NCI-H526 (cell line): ENCODE measurements around the gene PAK1IP1.
"Not testable (repeated sequence)": the region's sequence is repeated elsewhere in the genome, so short reads cannot be mapped to it uniquely, and the experiment has no call there.

Source experiments
- DNase-seq, 2 experiments: peaks; one replicate each; lab custom pipeline; 2025; lab: John Stamatoyannopoulos, UW

PAK1IP1 gene, protein sequence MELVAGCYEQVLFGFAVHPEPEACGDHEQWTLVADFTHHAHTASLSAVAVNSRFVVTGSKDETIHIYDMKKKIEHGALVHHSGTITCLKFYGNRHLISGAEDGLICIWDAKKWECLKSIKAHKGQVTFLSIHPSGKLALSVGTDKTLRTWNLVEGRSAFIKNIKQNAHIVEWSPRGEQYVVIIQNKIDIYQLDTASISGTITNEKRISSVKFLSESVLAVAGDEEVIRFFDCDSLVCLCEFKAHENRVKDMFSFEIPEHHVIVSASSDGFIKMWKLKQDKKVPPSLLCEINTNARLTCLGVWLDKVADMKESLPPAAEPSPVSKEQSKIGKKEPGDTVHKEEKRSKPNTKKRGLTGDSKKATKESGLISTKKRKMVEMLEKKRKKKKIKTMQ

DNA sequence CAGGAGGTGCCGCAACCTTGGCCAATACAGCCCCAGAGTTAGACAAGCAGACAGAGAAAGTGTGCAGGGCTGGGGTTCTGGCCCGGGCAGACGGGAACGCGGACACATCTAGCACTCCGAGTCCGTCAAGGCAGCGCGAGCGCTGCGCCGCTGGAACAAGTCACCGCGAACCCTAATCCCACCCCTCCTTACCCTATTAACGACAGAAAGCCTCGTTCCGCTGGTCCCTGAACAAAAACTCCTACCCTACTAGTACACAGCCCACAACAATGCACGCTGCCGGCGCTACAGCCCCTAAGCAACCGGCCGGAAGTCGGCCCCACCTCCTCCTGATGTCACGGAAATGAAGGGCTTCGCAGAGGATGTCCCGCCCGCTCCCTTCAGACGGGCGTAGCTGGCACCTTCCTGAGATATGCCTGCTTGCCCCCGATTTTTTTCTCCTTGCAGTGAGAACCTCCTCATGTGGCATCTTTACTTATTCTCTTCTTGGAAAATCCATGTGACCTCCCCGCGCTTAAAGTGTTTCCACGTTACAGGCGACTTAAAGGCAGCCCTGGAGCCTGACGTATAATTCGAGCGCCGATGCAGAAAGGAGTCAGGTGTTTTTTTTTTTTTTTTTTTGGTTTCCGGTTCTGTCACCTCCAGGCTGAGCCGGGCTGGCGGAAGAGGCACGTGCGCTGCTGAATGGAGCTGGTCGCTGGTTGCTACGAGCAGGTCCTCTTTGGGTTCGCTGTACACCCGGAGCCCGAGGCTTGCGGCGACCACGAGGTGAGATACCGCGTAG lies at the start of gene PAK1IP1, which contains the start of gene C6orf52:
TSS of gene PAK1IP1 (plus strand) at position 671 of the 784 bp plus-strand sequence. CDS start at position 685, 14 bp downstream.
TSS of gene C6orf52 (minus strand) at position 315 of the 784 bp plus-strand sequence. CDS start 7,066 bp downstream, outside the sequence.
- DNase-seq = peak; percentile 97 to 99

DNA sequence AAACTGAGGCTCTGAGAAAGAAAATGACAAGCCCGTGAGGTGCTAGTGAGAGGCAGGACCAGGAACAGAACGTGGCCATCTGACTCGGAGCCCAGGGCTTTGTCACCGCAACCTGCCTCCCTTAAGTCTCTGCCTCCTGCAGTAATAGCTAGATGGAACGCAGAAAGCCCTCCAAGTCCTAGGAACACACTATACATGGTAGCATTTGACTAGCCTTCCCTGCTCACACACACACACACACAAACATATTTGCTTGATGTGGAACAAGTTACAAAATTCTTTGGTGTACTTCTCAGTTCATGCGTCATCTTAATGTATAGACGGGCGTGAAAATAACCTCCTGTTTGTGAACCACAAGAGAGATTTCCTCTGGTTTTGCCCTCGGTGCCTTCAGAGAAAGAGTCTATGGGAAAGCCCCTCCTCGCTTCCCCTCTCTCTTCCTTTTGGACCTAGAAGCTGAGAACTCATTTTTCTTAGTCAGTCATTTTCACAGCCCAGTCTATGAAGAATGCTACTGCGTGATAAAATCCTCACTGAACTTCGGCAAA lies 39.2 kb upstream of the PAK1IP1 start:
- no peak for DNase-seq

DNA sequence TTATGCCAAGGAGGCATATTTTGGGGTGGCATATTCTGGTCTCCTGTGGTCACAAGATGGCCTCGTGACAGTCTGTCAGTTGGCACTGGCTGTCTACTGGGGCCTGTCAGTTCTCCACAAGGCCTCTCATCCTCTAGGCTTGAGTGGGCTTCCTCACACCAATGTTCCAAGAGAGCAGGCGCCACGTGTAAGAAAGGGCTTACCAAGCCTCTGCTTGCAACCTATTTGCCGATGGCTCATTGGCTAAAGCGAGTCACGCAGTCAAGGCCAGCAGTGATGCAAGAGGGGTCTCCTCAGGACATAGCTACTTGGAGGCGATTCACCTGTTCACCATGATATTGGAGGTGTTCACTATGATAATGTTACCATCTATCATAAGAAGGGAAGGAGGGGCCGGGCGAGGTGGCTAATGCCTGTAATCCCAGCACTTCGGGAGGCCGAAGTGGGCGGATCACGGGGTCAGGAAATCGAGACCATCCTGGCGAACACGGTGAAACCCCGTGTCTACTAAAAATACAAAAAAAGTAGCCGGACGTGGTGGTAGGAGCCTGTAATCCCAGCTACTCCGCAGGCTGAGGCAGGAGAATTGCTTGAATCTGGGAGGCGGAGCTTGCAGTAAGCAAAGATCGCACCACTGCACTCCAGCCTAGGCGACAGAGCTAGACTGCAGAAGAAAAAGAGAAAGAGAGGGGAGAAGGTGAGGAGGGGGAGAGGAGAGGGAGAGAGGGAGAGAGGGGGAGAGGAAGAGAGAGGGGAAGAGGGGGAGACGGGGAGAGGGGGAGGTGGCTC lies 35.7 kb upstream of the PAK1IP1 start:
- DNase-seq = peak in 1 of 2 experiments; percentile 5

DNA sequence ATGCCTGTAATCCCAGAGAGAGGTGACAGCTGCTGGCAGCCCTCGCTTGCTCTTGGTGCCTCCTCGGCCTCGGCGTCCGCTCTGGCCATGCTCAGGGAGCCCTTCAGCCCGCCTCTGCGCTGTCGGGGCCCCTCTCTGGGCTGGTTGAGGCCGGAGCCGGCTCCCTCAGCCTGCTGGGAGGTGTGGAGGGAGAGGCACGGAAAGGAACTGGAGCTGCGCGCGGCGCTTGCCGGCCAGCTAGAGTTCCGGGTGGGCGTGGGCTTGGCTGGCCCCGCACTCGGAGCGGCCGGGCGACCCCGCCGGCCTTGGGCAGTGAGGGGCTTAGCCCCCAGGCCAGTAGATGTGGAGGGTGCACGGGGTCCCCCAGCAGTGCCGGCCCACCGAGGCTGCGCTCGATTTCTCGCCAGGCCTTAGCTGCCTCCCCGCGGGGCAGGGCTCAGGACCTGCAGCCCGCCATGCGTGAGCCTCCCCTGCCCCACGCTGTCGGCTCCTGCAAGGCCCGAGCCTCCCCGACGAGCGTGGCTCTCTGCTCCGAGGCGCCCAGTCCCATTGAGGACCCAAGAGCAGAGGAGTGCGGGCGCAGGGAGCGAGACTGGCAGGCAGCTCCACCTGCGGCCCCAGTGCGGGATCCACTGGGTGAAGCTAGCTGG lies 34.9 kb upstream of the PAK1IP1 start:
- DNase-seq = peak in 1 of 2 experiments; percentile 22

DNA sequence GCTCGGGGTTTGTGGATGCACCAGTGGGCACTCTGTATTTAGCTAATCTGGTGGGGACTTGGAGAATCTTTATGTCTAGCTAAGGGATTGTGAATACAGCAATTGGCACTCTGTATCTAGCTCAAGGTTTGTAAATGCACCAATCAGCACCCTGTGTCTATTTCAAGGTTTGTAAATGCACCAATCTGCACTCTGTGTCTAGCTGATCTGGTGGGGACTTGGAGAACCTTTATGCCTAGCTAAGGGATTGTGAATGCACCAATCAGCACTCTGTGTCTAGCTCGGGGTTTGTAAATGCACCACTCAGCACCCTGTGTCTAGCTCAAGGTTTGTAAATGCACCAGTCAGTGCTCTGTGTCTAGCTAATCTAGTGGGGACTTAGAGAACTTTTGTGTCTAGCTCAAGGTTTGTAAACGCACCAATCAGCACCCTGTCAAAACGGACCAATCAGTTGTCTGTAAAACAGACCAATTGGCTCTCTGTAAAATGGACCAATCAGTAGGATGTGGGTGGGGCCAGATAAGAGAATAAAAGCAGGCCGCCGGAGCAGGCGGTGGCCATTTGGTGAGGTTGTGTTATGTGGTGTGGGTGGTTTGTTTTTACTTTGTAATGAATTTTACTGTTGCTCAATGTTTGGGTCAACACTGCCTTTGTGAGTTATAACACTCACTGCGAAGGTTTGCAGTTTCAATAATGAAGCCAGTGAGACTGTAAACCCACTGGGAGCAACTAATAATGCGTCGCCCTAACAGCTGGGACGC lies 34.2 kb upstream of the PAK1IP1 start:
- DNase-seq = not testable (repeated sequence)

DNA sequence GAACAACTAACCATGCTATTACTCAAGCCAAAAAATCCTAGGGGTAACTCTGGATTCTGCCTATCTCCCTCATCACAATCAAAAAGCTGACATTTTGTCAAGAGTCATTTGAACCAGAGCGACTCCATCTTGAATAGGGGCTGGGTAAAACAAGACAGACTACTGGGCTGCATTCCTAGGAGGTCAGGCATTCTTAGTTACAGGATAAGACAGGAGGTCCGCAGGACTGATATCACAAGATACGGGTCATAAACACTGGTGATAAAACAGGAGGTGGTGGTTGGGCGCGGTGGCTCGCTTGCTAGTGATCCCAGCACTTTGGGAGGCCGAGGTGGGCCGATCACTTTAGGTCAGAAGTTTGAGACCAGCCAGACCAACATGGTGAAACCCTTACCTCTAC lies 32.6 kb upstream of the PAK1IP1 start:
- DNase-seq = no peak

DNA sequence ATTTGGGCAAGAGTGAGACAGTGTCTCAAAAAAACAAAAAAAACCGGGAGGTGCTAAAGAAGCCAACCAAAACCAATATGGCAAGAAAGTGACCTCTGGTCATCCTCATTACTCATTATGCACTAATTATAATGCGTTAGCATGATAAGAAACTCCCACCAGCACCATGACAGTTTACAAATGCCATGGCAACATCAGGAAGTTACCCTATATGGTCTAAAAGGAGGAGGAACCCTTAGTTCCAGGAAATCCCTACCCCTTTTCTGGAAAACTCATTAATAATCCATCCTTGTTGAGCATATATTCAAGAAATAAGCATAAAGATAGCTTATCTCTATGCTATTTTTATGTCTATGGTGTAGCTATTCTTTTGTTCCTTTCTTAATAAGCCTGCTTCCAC lies 32.0 kb upstream of the PAK1IP1 start:
- no peak for DNase-seq

DNA sequence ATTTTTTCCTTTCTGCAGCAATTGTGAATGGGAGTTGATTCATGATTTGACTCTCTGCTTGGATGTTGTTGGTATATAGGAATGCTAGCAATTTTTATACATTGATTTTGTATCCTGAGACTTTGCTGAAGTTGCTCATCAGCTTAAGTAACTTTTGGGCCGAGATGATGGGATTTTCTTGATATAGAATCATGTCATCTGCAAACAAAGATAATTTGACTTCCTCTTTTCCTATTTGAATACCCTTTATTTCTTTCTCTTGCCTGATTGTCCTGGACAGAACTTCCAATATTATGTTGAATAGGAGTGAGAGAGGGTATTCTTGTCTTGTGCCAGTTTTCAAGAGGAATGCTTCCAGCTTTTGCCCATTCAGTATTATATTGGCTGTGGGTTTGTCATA lies 29.2 kb upstream of the PAK1IP1 start:
- DNase-seq = not testable (repeated sequence)

DNA sequence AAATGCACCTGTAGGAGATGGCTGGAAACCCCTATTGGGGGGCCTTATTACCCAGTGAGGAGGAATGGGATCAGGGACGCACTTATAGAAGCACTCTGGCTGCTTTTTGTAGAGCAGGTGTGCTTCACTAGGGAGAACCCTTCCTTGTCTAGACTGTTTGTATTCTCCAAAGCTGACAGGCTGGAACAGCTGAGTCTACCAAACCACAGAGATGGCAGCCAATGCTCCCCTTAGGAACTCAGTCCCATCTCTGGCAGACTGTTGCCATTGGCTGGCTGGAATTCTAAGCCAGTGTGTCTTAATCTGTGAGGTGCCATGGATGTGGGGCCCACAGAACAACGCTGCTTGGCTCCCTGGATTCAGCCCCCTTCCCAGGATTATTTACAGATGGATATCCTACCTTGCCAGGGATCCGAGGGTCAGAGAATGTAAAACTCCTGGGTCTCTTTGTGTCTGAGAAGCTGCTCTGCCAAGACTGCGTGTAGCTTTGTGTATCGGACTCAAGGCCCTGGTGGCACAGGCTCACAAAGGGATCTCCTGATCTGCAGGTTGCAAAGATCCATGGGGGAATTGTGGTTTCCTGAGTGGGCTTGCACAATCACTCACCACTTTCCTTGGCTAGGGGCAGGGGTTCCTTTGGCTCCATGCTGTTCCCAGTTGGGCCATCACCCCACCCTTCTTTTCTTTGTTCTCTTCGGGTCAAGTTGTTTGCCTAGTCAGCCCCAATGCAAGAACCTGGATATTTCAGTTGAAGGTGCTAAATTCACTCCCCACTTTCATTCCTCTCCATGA lies 26.4 kb upstream of the PAK1IP1 start:
- no peak for DNase-seq

DNA sequence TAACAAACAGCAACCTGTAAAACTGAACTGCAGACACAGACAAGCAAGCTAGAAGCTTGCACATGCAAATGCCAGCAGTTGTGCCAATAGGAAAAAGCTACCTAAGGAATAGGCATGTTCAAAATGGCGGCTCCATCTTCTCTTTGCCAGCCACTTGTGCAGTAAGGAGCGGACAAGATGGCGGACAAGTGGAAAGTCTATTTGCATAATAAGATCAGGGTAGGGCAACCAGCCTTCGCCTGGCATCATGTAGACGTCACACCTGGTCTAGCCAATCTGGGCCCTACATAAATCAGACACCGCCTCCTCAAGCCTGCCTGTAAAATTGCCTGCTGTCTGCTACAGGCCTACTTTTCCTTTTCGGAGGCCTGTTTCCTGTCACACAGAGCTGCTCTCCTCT lies 18.4 kb upstream of the PAK1IP1 start:
- DNase-seq = no peak

DNA sequence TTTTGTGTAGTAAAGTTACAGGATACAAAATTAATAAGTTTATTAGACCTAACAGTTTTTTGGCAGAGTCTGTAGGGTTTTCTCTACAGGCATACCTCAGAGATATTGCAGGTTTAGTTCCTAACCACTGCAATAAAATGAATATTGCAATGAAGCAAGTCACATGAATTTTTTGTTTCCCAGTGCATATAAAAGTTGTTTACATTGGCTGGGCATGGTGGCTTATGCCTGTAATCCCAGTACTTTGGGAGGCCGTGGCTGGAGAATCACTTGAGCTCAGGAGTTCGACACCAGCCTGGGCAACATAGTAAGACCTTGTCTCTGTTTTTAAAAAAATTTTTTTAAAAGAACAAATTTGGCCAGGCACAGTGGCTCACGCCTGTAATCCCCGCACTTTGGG lies 16.3 kb upstream of the PAK1IP1 start:
- no peak for DNase-seq

DNA sequence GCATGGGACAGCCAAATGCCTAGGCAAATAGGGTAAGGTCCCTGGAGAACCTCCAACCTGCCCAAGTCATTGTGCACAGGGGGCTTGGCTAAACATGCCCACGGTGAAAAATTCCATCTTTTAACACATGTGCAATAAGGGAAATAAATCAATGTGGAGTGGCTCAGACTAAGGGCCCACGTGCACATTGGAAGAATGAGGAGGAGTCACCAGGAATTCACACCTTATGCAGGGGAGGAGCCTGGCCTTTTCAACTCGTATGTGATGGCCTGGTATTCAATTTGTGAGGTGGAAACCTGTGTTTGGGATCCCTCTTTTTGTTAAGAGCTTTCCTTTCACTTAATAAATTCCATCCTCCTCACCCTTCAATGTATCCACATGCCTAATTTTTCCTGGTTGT lies 13.0 kb upstream of the PAK1IP1 start:
- no peak for DNase-seq

DNA sequence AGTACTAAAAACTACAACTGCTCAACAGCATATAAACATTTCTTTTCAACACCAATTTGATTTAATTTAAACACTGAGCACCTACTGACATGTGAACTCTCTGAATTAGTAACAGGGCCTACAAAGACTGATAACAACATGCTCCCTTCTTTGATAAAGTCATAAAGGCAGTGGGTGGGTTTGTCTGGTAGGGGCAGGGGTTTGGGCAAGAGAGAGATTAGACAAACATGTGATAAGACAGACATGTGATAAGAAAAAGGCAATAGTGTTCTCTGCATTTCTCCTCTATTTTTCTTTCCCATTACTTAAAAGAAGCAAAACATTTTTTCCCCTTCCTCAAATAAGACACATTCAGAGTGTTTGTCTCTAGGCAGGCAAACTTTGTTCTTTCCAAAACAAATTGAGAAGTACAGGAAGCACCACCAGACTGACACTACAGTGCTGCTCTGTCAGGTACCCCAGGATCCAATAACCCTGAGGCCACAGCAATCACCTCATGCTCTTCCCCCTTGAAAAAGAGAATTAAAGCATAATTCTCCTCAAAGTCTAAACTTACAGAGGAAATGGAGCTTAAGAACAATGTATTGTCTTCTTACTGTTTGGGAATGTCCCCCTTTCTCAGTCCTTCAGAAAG lies 12.3 kb upstream of the PAK1IP1 start:
- no peak for DNase-seq

DNA sequence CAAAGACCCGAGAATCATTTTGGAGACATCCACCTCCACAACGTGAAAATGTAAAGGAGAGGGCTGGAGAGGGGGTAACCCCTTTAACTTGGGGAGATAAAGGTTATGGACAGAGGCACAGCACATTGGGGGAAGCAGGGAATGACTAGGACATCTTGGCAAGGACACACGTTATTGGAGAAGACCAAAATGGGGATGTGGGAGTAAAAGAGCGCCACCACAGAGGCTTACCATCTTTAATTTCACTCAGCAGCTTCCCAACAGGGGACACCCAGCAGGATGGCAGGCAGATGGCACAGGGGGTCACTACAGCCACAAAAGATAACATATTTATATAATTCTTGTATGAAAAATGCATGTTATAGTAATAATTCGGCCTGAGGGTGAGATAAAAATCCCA lies 10.2 kb upstream of the PAK1IP1 start:
- DNase-seq = no peak

DNA sequence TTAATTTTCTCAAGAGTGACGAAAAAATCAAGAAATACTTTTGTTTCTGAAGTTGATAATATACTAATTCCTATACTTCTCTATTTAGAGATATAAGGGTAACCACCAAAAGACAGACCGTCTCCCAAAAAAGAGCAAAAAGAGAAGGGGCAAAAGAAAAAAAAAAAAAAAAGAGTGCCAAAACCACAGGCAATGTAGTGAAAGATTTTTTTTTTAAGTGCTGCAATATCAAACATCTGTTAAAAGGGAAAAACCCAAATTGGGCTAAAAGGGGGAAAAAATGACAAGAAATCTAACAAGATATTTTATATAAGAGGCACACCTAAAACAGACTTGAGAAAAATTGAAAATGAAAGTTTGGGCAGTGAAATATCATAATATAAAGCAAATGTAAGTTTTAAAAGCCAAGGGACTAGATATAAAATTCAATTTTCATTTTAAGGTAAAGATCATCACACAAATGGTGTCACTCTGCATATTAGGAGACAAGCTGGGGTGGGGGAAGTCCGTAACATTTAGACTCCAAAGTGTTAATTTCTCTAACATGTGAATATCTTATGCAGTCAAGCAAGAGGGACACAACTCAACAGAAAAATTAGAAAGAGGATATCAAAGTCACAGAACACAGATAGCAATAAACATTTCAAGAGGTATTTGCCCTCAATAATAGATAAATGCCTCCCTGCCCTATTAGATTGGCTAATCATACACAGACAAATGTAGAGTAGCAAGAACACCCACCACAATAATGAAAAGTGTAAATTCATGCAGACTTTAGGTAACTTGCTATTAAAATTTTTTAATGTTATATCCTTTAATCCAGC lies 9.5 kb upstream of the PAK1IP1 start:
- no peak for DNase-seq

DNA sequence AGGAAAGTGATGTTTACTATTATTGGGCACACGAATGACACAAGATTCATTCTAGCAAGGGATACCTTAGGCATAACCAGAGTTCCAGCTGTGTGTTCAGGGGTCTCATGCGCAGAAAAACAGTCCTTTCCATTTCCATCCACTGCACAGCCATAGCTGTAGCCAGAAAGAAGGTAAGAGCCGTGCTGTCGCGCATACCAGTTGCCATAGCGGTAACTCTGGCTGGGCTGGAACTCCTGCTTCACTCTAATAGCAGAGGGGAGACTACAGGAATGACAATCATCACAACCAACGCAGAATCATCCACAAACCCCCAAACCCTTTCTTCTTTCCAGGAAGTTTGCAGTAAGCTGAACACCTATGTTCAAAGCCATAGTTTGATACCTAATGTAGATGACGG lies 7.9 kb upstream of the PAK1IP1 start:
- no peak for DNase-seq

DNA sequence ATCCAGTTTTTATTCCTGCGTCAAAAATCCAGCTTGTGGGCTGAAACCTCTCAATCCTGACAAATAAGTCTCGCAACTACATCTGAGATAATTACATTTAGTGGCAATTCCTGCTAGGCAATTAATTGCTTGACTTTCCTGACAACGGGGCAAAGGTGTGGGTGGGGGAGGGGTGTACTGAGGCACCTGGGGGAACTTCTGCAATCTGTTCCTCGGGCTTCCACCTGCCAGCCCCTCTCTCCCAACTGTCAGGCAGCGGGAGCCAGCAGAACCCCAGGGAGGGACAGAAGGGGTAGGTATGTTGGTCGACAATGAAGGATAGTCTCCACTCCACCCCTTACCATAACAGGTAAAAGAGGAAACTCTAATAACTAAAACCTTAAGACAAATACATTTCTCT lies 7.2 kb upstream of the PAK1IP1 start:
- DNase-seq = no peak

DNA sequence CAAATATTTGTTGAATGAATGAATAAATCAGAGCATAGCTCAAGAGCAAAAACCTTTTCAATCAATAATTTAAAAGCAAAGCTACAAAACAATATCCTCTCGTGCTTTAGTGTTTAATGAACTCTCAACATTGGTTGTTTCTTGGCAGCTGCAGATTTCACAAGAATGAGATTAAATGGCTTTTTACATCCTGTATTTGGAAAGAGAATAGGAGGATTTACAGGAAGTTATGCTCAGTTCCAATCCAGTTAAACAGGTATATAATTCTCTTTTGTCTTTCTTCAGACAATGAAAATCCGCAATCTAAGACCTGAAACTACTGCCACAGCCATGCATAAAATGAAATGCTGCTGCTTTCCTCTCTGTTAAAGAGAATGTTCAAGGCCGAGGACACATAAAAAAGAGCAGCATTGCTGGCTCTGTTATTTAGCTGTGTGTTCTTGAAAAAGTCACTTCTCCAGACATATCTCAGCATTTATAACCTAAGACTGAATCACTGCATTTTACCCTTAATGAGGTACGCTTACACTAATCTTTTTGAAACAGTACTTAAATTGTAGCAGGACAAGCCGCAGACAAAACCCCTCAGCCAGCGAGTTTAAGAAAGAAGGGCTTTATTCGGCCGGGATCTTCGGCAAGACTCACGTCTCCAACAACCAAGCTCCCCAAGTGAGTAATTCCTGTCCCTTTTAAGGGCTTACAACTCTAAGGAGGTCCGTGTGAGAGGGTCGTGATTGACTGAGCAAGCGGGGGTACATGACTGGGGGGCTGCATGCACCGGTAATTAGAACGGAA lies 3.9 kb upstream of the PAK1IP1 start:
- no peak for DNase-seq
